ENCODE measurements around the gene CATSPERD.
A peak's percentile ranks its signal among the peaks of the same experiment; 100 is the strongest.

CATSPERD gene

DNA sequence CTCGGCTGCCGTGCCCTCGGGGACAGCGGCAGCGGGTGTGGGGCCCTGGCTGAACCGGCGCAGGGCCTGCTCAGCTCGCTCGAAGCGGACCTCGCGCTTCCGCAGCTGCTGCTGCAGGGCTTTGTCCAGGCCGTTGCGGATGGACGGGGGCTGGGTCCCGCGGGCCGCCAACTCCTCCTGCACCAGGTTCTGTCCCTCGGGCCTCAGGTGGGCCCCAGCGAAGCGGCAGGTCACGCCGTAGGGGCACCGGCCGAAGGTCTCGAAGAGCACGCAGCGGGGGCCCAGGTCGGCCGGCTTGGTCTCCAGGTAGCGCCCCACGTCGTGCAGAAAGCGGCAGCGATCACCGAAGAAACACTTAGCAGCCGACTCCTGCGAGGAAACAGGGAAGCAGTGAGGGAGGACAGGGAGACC, 68.9 kb downstream of the CATSPERD start:
- no peak for DNase-seq

- no peak for DNase-seq
Observed at GRCh38 chr19:5789886-5790558, 69.6 kb downstream of the CATSPERD start.

- peak; percentile 94 for DNase-seq
Observed at GRCh38 chr19:5790559-5791520, 70.4 kb downstream of the CATSPERD start, which contains the start of gene DUS3L. DUS3L (minus strand) TSS chr19:5791163; CDS start chr19:5791141, 22 bp downstream.

DNA sequence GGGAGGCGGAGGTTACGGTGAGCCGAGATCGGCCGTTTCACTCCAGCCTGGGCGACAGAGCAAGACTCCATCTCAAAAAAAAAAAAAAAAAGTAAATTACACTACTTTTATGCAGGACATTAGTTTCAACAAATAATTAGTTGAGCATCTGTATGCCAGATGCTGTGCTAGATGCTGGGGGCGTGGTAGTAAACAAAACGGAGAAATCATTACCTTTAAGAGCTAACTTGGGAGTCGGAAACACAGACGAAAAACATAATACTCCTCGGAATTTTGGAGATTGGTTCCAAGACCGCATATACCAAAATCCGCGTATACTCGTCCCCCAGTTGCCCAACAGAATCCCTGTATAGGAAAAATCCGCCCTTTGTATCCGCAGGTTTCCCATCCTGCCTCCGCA, 71.8 kb downstream of the CATSPERD start:
- no peak for DNase-seq

GRCh38 chr19:5793188-5793587, 72.8 kb downstream of the CATSPERD start:
- DNase-seq = no peak

DNA sequence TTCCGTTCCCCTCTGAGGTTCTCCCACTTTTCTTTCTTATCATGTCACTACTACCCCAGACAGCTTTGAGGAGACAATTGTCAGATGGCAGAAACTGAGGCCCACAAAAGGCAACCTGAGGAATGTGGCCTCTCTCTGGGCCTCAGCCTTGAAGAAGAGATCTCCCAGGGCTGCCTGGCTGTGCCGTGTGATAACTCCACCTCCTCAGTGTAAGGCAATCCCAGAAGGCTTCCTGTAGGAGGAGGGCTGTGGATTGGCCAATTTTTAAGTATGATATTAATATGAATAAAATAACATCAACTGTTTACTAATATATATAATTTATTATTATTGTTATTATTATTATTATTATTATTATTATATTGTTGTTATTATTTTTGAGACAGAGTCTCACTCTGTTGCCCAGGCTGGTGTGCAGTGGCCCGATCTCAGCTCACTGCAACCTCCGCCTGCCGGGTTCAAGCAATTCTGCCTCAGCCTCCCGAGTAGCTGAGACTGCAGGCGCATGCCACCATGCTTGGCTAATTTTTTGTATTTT, 75.0 kb downstream of the CATSPERD start:
- DNase-seq = no peak

DNA sequence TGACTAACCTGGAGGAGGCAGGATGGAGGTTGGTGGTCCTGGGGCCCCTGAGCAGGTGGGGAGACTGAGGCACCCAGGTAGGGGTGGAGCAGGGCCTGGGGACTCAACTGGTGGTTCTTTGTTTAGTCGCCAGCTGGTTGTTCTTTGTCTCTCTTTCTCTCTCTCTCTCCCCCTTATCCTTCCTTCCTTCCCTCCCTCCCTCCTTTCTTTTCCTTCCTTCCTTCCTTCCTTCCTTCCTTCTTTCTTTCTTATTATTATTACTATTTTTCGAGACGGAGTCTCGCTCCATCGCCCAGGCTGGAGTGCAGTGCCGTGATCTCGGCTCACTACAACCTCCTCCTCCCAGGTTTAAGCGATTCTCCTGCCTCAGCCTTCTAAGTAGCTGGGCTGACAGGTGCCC, 77.8 kb downstream of the CATSPERD start:
- DNase-seq = no peak

GRCh38 chr19:5799247-5800241, 79.1 kb downstream of the CATSPERD start:
- DNase-seq = no peak

DNA sequence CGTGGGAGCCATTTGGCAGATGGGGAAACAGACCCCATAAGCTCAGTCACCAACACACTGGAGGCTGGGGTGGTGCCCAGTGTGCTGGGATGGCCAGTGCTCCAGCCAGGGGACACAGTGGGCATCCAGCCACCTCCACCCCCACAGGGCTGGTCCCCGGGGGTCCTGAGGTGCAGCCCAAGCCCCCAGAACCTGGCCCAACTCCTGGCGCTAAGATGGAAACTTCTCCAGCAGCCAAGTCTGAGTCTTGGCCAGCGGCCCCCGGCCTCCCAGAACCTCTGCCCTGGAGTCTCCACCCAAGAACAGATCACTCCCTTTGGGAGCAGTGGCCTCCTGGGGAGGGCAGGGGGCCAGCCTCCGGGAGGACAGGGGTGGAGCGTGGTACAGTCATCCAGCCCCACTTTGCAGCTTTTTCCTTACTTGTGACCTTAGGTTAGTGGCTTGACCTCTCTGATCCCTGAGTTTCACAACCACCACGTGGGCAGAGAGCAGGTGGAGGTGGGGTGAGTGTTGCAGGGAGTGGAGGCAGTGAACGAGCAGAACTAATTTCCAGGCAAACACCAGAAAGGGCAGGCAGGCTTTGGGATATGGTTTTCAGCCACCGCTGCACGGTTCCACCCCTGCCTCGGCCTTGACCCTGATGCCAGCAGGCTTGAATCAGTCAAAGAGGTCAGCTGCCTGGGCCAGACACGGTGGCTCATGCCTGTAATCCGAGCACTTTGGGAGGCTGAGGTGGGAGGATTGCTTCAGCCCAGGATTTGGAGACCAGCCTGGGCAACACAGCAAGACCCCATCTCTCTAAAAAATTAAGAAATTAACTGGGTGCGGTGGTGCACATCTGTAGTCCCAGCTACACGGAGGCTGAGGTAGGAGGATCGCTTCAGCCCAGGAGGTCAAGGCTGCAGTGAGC, 80.2 kb downstream of the CATSPERD start:
- DNase-seq = no peak

DNA sequence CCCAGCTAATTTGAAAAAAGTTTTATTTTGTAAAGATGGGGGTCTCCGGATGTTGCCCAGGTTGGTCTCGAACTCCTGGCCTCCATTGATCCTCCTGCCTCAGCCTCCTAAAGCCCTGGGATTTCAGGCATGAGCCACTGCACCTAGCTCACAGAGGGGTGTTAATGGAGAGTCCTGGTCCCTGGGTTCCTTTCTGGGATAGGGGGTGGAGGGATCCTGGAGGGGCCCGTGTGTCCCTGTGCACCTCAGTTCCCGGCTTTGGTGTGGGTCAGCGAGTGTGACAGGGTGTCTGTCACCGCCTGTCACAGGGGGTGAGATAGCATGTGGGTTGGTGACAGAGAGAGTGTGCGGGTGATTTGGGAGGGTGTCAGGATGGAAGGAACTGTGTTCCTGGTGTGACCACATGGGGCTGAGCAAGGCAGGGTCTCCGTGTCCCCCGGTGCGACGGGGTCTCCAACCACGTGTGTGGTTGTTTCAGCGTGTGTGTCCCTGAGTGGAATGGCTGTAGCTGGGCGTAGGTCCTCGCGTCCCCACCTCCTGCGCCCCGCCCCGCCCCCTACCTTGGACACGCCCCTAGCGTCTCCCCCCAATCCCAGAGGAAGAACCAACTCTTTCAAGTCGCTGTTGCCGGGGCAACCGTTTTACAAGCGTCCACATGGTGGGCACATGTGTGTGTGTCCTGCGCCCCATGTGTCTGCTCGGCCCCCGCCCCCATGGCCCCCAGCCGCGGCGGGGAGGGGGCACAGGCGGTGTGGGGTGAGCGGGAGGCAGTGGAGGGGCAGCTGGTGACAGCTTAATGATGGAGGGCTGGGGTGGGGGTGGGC, 81.6 kb downstream of the CATSPERD start:
- DNase-seq = peak; percentile 17

GRCh38 chr19:5803441-5803751, 83.0 kb downstream of the CATSPERD start:
- DNase-seq = no peak

GRCh38 chr19:5803752-5804515, 83.5 kb downstream of the CATSPERD start:
- DNase-seq = peak; percentile 85

DNA sequence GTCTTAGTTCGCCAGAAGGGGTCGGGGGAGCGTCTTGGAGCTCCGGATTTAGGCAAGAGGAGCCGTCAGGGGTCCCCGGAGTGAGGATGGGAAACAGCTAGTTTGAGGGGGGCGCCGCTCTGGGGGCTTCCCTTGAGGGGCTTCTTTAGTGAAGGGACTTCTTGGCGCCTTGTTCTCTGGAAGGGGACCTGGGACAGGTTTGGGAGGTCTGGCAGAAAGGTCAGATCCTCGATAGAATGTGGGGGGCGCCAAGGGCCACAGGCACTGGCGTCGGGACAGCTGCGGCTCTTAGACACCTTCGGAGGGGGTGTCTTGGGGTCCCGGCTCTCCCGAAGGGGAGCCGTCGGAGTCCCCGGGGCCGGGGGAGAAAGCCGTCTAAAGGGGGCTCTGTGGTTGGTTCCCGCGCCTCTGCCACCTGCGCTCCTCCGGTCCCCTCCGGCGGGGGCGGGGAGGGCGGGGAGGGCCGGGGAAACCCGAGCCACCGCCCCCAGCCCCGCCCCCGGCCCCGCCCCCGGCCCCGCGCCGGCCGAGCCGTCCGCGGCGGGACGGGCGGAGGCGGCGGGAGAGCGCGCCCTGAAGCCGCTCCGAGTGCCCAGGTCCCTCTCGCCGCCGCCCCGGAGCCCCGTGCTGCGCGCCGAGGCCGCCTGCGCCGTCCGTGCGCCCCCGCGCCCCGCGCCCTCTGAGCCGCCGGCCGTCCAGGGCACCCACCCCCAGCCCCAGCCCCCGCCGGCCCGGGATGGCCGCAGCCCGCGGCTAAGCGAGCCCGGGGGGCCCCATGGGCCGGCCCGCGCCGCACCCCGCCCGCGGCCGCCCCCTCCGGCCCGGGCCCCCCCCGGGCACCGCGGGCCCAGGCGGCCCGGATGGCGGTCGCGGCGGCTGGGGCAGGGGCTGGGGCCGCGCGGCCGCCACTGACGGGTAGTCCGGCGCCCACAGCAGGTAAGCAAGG, 84.4 kb downstream of the CATSPERD start, which contains the start of gene NRTN:
NRTN (plus strand) TSS at position 552 of the 946 bp plus-strand sequence. CDS start 19,099 bp downstream, outside the sequence.
- DNase-seq = no peak

GRCh38 chr19:5805462-5806132, 85.2 kb downstream of the CATSPERD start:
- DNase-seq = peak; percentile 24

- no peak for DNase-seq
Observed at GRCh38 chr19:5806133-5806489, 85.7 kb downstream of the CATSPERD start.

DNA sequence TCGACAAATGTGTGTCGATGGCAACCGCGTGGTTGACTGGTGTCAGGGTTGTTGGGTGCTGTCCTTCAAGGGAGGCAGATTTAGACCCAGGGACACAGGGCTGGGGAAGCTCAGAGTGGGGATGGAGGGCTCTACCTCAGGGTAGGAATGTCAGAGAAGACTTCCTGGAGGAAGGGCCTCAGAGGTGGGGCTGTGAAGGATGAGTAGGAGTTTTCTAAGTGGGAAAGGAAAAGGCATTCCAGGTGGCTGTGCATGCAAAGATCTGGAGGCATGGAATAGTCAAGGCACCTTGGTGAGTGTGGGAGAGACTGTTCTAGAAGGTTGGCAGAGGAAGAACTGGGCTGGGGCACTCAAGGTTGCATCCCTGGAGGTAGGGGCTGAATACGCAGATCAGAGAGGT, 86.5 kb downstream of the CATSPERD start:
- no peak for DNase-seq

DNA sequence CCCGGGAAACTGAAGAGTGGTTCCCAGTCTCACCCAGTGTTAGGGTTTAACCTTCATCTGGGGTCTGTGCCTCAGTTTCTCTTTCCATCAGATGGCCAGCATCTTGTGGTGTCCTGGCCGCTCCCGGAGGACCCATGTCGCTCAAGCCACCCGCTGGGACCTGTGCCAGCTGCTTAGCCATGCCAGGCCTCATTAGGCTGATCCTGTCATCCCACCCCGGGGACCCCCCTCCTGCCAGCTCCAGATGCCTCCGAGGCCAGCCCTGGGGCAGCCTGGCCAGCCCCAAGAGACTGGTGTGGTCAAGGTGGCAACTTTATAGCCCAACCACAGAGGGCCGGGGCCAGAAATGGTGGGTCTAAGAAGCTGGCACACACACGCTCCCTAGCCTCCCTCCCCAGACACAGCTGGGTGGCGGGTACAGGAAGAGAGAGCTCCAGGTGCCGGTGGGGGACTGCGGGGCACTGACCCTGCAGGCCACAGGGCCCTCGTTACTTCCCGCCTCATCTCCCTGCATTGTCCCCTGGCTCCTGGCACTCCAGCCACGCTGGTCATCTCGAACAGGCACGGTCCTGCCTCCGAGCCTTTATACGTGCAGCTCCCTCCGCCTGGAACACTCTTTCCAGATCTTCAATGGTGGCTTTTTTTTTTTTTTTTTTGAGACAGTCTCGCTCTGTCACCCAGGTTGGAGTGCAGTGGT, 87.8 kb downstream of the CATSPERD start:
- no peak for DNase-seq
